Lung (tissue), 12 donors: ENCODE results near the gene OR4K5. TPM values are rescaled to one million over a fixed set of nuclear protein-coding genes. Genes with fewer than 3 reads are reported as not detected.

Source experiments
- ATAC-seq: fragments of 200-7000 bp; cut with Tn5 transposase; one replicate; pipeline ENCODE4 v1.9.1; 2020; ENCODE audit warnings: moderate number of reproducible peaks; ENCODE audit not compliant: insufficient read depth, low FRiP score
- DNase-seq, 3 donors: peaks; one replicate each; pipeline ENCODE4 v3.0.0-alpha.2; 2013 to 2017
- H3K27ac ChIP-seq, 2 donors: one replicate each; pipeline ENCODE4 v1.5.1; 2013; ENCODE audit warnings: mild to moderate bottlenecking in 2 of 2, moderate library complexity in 2 of 2, control low read depth in 1 of 2, inconsistent platforms in 1 of 2, low read depth in 1 of 2, low read length in 1 of 2
- H3K27me3 ChIP-seq, 3 donors: one replicate each; pipeline ENCODE4 v1.5.1; 2013; ENCODE audit warnings: low read length in 2 of 3; ENCODE audit not compliant: control insufficient read depth in 3 of 3, insufficient read depth in 3 of 3
- H3K36me3 ChIP-seq, 4 donors: one replicate each; pipeline ENCODE4 v1.5.1; 2013; ENCODE audit warnings: low read length in 4 of 4, mild to moderate bottlenecking in 1 of 4, moderate library complexity in 1 of 4; ENCODE audit not compliant: control insufficient read depth in 4 of 4, insufficient read depth in 4 of 4
- H3K4me1 ChIP-seq, 5 donors: one replicate each; pipeline ENCODE4 v1.5.1; 2013; ENCODE audit warnings: low read length in 5 of 5, mild to moderate bottlenecking in 2 of 5, moderate library complexity in 1 of 5; ENCODE audit not compliant: control insufficient read depth in 5 of 5, insufficient read depth in 5 of 5
- H3K4me3 ChIP-seq: one replicate; pipeline ENCODE4 v1.5.1; 2013; ENCODE audit warnings: mild to moderate bottlenecking, control low read depth, moderate library complexity
- H3K9ac ChIP-seq, 2 donors: one replicate each; pipeline ENCODE4 v1.5.1; 2013; ENCODE audit warnings: low read length in 2 of 2, control low read depth in 1 of 2; ENCODE audit not compliant: insufficient read depth in 1 of 2
- H3K9me3 ChIP-seq, 4 donors: one replicate each; pipeline ENCODE4 v1.5.1; 2013; ENCODE audit warnings: low read length in 3 of 4, mild to moderate bottlenecking in 1 of 4, moderate library complexity in 1 of 4; ENCODE audit not compliant: control insufficient read depth in 4 of 4, insufficient read depth in 3 of 4
- WGBS, 2 donors: extraction: QIAGEN DNeasy Blood & Tissue Kit; methylation state at CpG; one replicate each; pipeline ENCODE4 v1.1.7; 2013; 5-methylcytosine and 5-hydroxymethylcytosine counted together
- polyA plus RNA-seq, 2 donors: library from polyadenylated mRNA; stranded (reverse); fragments of 200-250 nt; gene quantifications; one replicate each; pipeline ENCODE4 v1.2.1, GENCODE V29; 2013
- total RNA-seq, 2 donors: library from RNA; depleted of rRNA in 1 of 2; stranded (reverse); fragments of >200 nt in 1 of 2; gene quantifications; one replicate each; pipeline ENCODE4 v1.2.1, GENCODE V29; 2014 to 2021
- TF ChIP-seq, protein P1 (sequence below): IDR thresholded peaks from 2 replicates; pipeline ENCODE4 v1.5.1; 2012; ENCODE audit warnings: mild to moderate bottlenecking; ENCODE audit errors: control extremely low read depth, extremely low read depth
- donor health status: control.
- donor health status: control.
- donor health status: Bipolar disorder and iron deficiency.
- donor health status: healthy.
- donor health status: DM: yes; HTN: yes; CAD: no.

OR4K5 gene
- total and polyA plus RNA-seq, 4 donors = not detected

DNA sequence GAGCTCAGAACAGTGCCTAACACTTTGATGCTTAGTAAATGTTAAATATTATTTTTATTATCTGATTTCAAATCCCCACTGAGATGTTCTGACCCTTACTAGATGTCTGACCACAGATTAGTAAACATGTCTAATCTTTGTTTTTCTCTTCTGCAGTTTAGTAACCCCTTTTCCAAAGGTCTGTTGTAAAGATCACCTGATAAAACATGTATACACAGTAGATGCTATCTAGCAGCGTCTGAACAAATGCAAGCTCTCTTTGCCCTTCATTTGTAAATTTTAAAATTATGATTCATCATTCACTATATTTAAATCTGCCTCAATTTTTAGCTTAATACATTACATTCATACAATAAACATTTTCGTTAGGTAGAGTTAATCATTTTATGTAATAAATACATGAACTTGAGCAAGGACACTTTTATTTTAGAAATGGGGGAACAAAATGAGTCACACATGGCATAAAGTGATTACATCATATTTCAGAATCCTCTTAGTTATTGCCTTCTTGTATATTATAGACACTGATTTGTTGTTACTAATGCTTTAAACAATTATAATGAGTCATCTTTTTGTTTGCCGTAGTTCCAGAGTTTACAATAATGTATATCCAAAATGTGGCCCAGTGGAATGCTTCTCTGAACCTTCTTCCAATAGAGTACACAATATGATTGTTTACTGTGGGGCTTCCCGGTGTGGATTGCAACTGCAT is 1.7 kb upstream of the OR4K5 start:
- 49 to 55% methylated on average over 4 of the region's 4 CpGs for WGBS, 2 donors
- ATAC-seq (no peak), DNase-seq (no peak)
- peaks cover 0 to 2% (median 0%) of the 10 kb centered on the region in 4 donors for H3K9me3 ChIP-seq
- TF ChIP-seq, protein P1, sequence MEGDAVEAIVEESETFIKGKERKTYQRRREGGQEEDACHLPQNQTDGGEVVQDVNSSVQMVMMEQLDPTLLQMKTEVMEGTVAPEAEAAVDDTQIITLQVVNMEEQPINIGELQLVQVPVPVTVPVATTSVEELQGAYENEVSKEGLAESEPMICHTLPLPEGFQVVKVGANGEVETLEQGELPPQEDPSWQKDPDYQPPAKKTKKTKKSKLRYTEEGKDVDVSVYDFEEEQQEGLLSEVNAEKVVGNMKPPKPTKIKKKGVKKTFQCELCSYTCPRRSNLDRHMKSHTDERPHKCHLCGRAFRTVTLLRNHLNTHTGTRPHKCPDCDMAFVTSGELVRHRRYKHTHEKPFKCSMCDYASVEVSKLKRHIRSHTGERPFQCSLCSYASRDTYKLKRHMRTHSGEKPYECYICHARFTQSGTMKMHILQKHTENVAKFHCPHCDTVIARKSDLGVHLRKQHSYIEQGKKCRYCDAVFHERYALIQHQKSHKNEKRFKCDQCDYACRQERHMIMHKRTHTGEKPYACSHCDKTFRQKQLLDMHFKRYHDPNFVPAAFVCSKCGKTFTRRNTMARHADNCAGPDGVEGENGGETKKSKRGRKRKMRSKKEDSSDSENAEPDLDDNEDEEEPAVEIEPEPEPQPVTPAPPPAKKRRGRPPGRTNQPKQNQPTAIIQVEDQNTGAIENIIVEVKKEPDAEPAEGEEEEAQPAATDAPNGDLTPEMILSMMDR = no peak
- no peak overlapping the region for H3K27ac ChIP-seq
- H3K9ac ChIP-seq = no peak overlapping the region
- H3K4me3 ChIP-seq = no peak overlapping the region
- no peaks in the 10 kb centered on the region for H3K4me1 ChIP-seq
- no peaks in the 10 kb centered on the region for H3K36me3 ChIP-seq
- H3K27me3 ChIP-seq = no peaks in the 10 kb centered on the region

DNA sequence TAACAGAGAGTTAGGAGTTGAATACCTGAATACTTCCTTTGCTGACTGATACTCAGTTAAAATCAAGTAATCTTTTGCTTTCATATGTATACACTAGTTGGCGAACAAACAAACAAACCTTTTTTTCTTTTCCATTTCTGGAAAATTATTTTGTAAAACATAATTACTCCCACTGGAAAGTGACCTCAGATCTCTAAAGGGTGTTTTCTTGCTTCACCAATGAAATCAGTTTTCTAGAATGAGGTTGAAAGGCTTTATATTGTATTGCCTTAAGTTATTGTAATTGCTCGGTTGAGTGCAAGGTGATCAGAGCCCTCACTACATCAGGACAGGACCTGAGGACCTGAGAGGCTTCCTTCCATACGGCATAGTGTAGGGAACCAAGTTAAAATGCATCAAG is 10.2 kb downstream of the OR4K5 start, which contains the start of gene OR4K1:
Gene OR4K1 (plus strand): TSS at position 301 of the 400 bp plus-strand sequence. CDS start 4,750 bp downstream, outside the sequence.
- Histone ChIP-seq H3K9me3 (no peaks in the 10 kb centered on the region), H3K4me1 (no peaks in the 10 kb centered on the region), H3K27ac (no peak within 1 kb of the TSS), H3K36me3 (no peaks in the 10 kb centered on the region), H3K27me3 (no peaks in the 10 kb centered on the region), H3K4me3 (no peak within 1 kb of the TSS), H3K9ac (no peak within 1 kb of the TSS)
- no peak for ATAC-seq
- no peak for DNase-seq
- TF ChIP-seq, protein P1 = no peak
- 56 to 61% methylated on average over 3 of the region's 3 CpGs for WGBS, 2 donors

- DNase-seq (no peak), ATAC-seq (no peak)
- Histone ChIP-seq H3K36me3 (no peaks in the 10 kb centered on the region), H3K4me3 (no peak overlapping the region), H3K27me3 (no peaks in the 10 kb centered on the region), H3K9me3 (peaks cover 0 to 5% (median 1%) of the 10 kb centered on the region in 4 donors), H3K4me1 (no peaks in the 10 kb centered on the region), H3K27ac (no peak overlapping the region), H3K9ac (no peak overlapping the region)
- TF ChIP-seq, protein P1 = no peak
- WGBS, 2 donors = 88 to 93% methylated on average over 1 of the region's 1 CpG
Observed at GRCh38 chr14:19941668-19942067, 21.3 kb downstream of the OR4K5 start.
